T-helper 17 cell (primary cell): ENCODE results near the gene MRPL36. TPM values are rescaled to one million over a fixed set of nuclear protein-coding genes. Genes with fewer than 3 reads are reported as not detected.

ENCODE experiments used
- ATAC-seq: fragments of 150-1000 bp; cut with Tn5 transposase; 2 replicates; pipeline ENCODE4 v1.10.0; 2021; ENCODE audit warnings: mild to moderate bottlenecking, moderate library complexity
- DNase-seq, 3 donors: peaks; one replicate each; pipeline versions ENCODE4 v3.0.0 to v3.0.0-alpha.2; 2020 to 2021
- H3K9me3 ChIP-seq: one replicate; pipeline ENCODE4 v1.7.0; 2013; ENCODE audit warnings: low read length, mild to moderate bottlenecking; ENCODE audit not compliant: control insufficient read depth, poor library complexity, severe bottlenecking
- H3K27ac Mint-ChIP-seq: one replicate; pipeline ENCODE4 v1.8.0; 2022; ENCODE audit warnings: mild to moderate bottlenecking, moderate library complexity, mixed read lengths
- H3K27me3 Mint-ChIP-seq: one replicate; pipeline ENCODE4 v1.8.0; 2022; ENCODE audit warnings: mixed read lengths
- H3K36me3 Mint-ChIP-seq: one replicate; pipeline ENCODE4 v1.8.0; 2022; ENCODE audit warnings: low read depth, mixed read lengths
- H3K4me1 Mint-ChIP-seq: one replicate; pipeline ENCODE4 v1.8.0; 2022; ENCODE audit warnings: mild to moderate bottlenecking, mixed read lengths
- H3K4me3 Mint-ChIP-seq: one replicate; pipeline ENCODE4 v1.8.0; 2022; ENCODE audit warnings: mild to moderate bottlenecking, moderate library complexity, mixed read lengths
- total RNA-seq, 4 donors: library from RNA in 2 of 4; stranded (reverse) in 2 of 4; gene quantifications; one replicate each; pipeline ENCODE4 v1.2.3 and lab custom pipeline; 2022 to 2026

The MRPL36 gene
- total RNA-seq, 2 donors from 2014 or later, result 12.3 to 17.7 TPM

- Mint-ChIP-seq H3K27ac (no peak overlapping the region), H3K27me3 (peaks cover 34% of the 10 kb centered on the region), H3K4me1 (no peaks in the 10 kb centered on the region), H3K4me3 (no peak overlapping the region), H3K36me3 (peaks cover 2% of the 10 kb centered on the region)
- ATAC-seq (no peak), DNase-seq (no peak)
- no peaks in the 10 kb centered on the region for H3K9me3 ChIP-seq
These were observed 35.6 kb downstream of the MRPL36 start for GRCh38 chr5:1763960-1764605.

GRCh38 chr5:1763548-1763911 lies 36.1 kb downstream of the MRPL36 start:
- peaks cover 2% of the 10 kb centered on the region for H3K36me3 Mint-ChIP-seq
- ATAC-seq (no peak), DNase-seq (no peak)
- no peaks in the 10 kb centered on the region for H3K9me3 ChIP-seq
- peaks cover 34% of the 10 kb centered on the region for H3K27me3 Mint-ChIP-seq
- no peaks in the 10 kb centered on the region for H3K4me1 Mint-ChIP-seq
- no peak overlapping the region for H3K27ac Mint-ChIP-seq
- no peak overlapping the region for H3K4me3 Mint-ChIP-seq

GRCh38 chr5:1762883-1763547 lies 36.6 kb downstream of the MRPL36 start:
- no peaks in the 10 kb centered on the region for H3K9me3 ChIP-seq
- no peaks in the 10 kb centered on the region for H3K4me1 Mint-ChIP-seq
- no peak for DNase-seq
- peaks cover 2% of the 10 kb centered on the region for H3K36me3 Mint-ChIP-seq
- no peak overlapping the region for H3K27ac Mint-ChIP-seq
- no peak for ATAC-seq
- H3K27me3 Mint-ChIP-seq, result peaks cover 34% of the 10 kb centered on the region
- H3K4me3 Mint-ChIP-seq, result no peak overlapping the region

- H3K27ac Mint-ChIP-seq, result no peak overlapping the region
- no peak overlapping the region for H3K4me3 Mint-ChIP-seq
- no peaks in the 10 kb centered on the region for H3K4me1 Mint-ChIP-seq
- DNase-seq (no peak), ATAC-seq (no peak)
- H3K27me3 Mint-ChIP-seq, result peaks cover 34% of the 10 kb centered on the region
- no peaks in the 10 kb centered on the region for H3K9me3 ChIP-seq
- H3K36me3 Mint-ChIP-seq, result peaks cover 2% of the 10 kb centered on the region
These were observed 37.3 kb downstream of the MRPL36 start for GRCh38 chr5:1762121-1762882.

GRCh38 chr5:1761453-1761755 lies 38.2 kb downstream of the MRPL36 start:
- Mint-ChIP-seq H3K36me3 (peaks cover 2% of the 10 kb centered on the region), H3K4me3 (no peak overlapping the region), H3K4me1 (no peaks in the 10 kb centered on the region), H3K27me3 (peaks cover 34% of the 10 kb centered on the region), H3K27ac (no peak overlapping the region)
- DNase-seq, result no peak
- ATAC-seq, result no peak
- no peaks in the 10 kb centered on the region for H3K9me3 ChIP-seq

GRCh38 chr5:1760656-1761452 lies 38.8 kb downstream of the MRPL36 start:
- ATAC-seq (no peak), DNase-seq (no peak)
- Mint-ChIP-seq H3K27ac (no peak overlapping the region), H3K4me3 (no peak overlapping the region), H3K36me3 (peaks cover 2% of the 10 kb centered on the region), H3K4me1 (no peaks in the 10 kb centered on the region), H3K27me3 (peaks cover 33% of the 10 kb centered on the region)
- no peaks in the 10 kb centered on the region for H3K9me3 ChIP-seq

GRCh38 chr5:1760231-1760630 lies 39.4 kb downstream of the MRPL36 start:
- H3K4me3 Mint-ChIP-seq, result no peak overlapping the region
- H3K9me3 ChIP-seq, result no peaks in the 10 kb centered on the region
- no peaks in the 10 kb centered on the region for H3K4me1 Mint-ChIP-seq
- H3K36me3 Mint-ChIP-seq, result peaks cover 2% of the 10 kb centered on the region
- no peak for ATAC-seq
- peaks cover 36% of the 10 kb centered on the region for H3K27me3 Mint-ChIP-seq
- H3K27ac Mint-ChIP-seq, result no peak overlapping the region
- DNase-seq, result no peak

GRCh38 chr5:1759378-1759970 lies 40.2 kb downstream of the MRPL36 start:
- peaks cover 38% of the 10 kb centered on the region for H3K27me3 Mint-ChIP-seq
- peaks cover 2% of the 10 kb centered on the region for H3K36me3 Mint-ChIP-seq
- ATAC-seq, result no peak
- H3K27ac Mint-ChIP-seq, result no peak overlapping the region
- H3K4me1 Mint-ChIP-seq, result no peaks in the 10 kb centered on the region
- no peak overlapping the region for H3K4me3 Mint-ChIP-seq
- no peak for DNase-seq
- H3K9me3 ChIP-seq, result no peaks in the 10 kb centered on the region

- no peak overlapping the region for H3K27ac Mint-ChIP-seq
- ATAC-seq, result no peak
- H3K36me3 Mint-ChIP-seq, result peaks cover 2% of the 10 kb centered on the region
These were observed 41.1 kb downstream of the MRPL36 start for GRCh38 chr5:1758574-1758973.

GRCh38 chr5:1757511-1757910 lies 42.1 kb downstream of the MRPL36 start:
- ATAC-seq (no peak), DNase-seq (no peak)
- no peaks in the 10 kb centered on the region for H3K9me3 ChIP-seq
- H3K4me1 Mint-ChIP-seq, result peaks cover 3% of the 10 kb centered on the region
- H3K4me3 Mint-ChIP-seq, result no peak overlapping the region
- no peak overlapping the region for H3K27ac Mint-ChIP-seq
- peaks cover 2% of the 10 kb centered on the region for H3K36me3 Mint-ChIP-seq
- peaks cover 27% of the 10 kb centered on the region for H3K27me3 Mint-ChIP-seq

More at GRCh38 chr5:1758574-1758973, 41.1 kb downstream of the MRPL36 start:
- Mint-ChIP-seq H3K4me3 (no peak overlapping the region), H3K27me3 (peaks cover 31% of the 10 kb centered on the region), H3K4me1 (no peaks in the 10 kb centered on the region)
- DNase-seq, result no peak
- H3K9me3 ChIP-seq, result no peaks in the 10 kb centered on the region

GRCh38 chr5:1756481-1756880 lies 43.2 kb downstream of the MRPL36 start:
- H3K27me3 Mint-ChIP-seq, result peaks cover 27% of the 10 kb centered on the region
- no peak overlapping the region for H3K4me3 Mint-ChIP-seq
- H3K4me1 Mint-ChIP-seq, result peaks cover 3% of the 10 kb centered on the region
- no peaks in the 10 kb centered on the region for H3K36me3 Mint-ChIP-seq
- DNase-seq, result no peak
- H3K27ac Mint-ChIP-seq, result no peak overlapping the region
- no peaks in the 10 kb centered on the region for H3K9me3 ChIP-seq
- ATAC-seq, result no peak

- no peak for DNase-seq
- H3K4me1 Mint-ChIP-seq, result peaks cover 3% of the 10 kb centered on the region
These were observed 44.2 kb downstream of the MRPL36 start for GRCh38 chr5:1755321-1755949.

More at GRCh38 chr5:1755321-1755949, 44.2 kb downstream of the MRPL36 start:
- Mint-ChIP-seq H3K27me3 (peaks cover 30% of the 10 kb centered on the region), H3K4me3 (no peak overlapping the region), H3K27ac (no peak overlapping the region), H3K36me3 (no peaks in the 10 kb centered on the region)
- no peak for ATAC-seq
- H3K9me3 ChIP-seq, result no peaks in the 10 kb centered on the region
